Retinal pigment epithelial cell (primary cell): ENCODE data around the gene DCC.

Experiments
- DNase-seq: peaks from one replicate; pipeline ENCODE4 v3.0.0-alpha.2; 2010; ENCODE audit warnings: low read depth
- H3K4me3 ChIP-seq: 2 replicates; pipeline ENCODE4 v1.5.1; 2011; ENCODE audit warnings: mild to moderate bottlenecking, low read length, control low read depth, moderate library complexity
- CTCF ChIP-seq: conservative IDR thresholded peaks from 2 replicates; pipeline ENCODE4 v1.5.1; 2011; ENCODE audit warnings: low read depth, low read length, control low read depth, inconsistent platforms

The DCC gene

GRCh38 chr18:53527365-53527764 is 1187.4 kb downstream of the DCC start:
- no peak overlapping the region for H3K4me3 ChIP-seq
- TF ChIP-seq CTCF: no peak
- DNase-seq: no peak

- no peak for DNase-seq
- no peak overlapping the region for H3K4me3 ChIP-seq
- no peak for TF ChIP-seq CTCF
Measured at GRCh38 chr18:53531187-53531586, 1191.2 kb downstream of the DCC start.

- TF ChIP-seq CTCF: no peak
- DNase-seq: no peak
- H3K4me3 ChIP-seq: no peak overlapping the region
Measured at GRCh38 chr18:53531896-53532295, 1191.9 kb downstream of the DCC start.

GRCh38 chr18:53534203-53534602 is 1194.2 kb downstream of the DCC start:
- TF ChIP-seq CTCF: no peak
- H3K4me3 ChIP-seq: no peak overlapping the region
- no peak for DNase-seq

GRCh38 chr18:53534695-53535094 is 1194.7 kb downstream of the DCC start:
- no peak overlapping the region for H3K4me3 ChIP-seq
- DNase-seq: no peak
- TF ChIP-seq CTCF: no peak

GRCh38 chr18:53536908-53537307 is 1196.9 kb downstream of the DCC start:
- H3K4me3 ChIP-seq: no peak overlapping the region
- TF ChIP-seq CTCF: no peak
- no peak for DNase-seq

GRCh38 chr18:53541924-53542323 is 1201.9 kb downstream of the DCC start:
- no peak for DNase-seq
- no peak for TF ChIP-seq CTCF
- no peak overlapping the region for H3K4me3 ChIP-seq
